GM23338 (cell line): Measurements from ENCODE around the gene AFAP1L1. TPM values are rescaled to one million over a fixed set of nuclear protein-coding genes. Genes with fewer than 3 reads are reported as not detected.

Experiments
- ATAC-seq: fragments of 200-7000 bp; cut with Tn5 transposase; 3 replicates; pipeline ENCODE4 v1.9.1; 2020
- DNase-seq: peaks from one replicate; pipeline ENCODE4 v3.0.0-alpha.2; 2015; ENCODE audit warnings: low spot score
- H2AFZ ChIP-seq: fragments of 200-600 bp; sonication (generic); 2 replicates; pipeline ENCODE4 v1.8.0; 2016; ENCODE audit warnings: antibody characterized with exemption, mild to moderate bottlenecking, moderate library complexity
- H3F3A ChIP-seq: fragments of 200-600 bp; sonication (generic); replicated peaks from 2 replicates; pipeline ENCODE4 v1.8.0; 2017; ENCODE audit warnings: antibody characterized with exemption, mixed run types, low read depth
- H3K27ac ChIP-seq: fragments of 200-600 bp; sonication (generic); 2 replicates; pipeline ENCODE4 v1.6.1; 2016; ENCODE audit warnings: low read depth
- H3K27me3 ChIP-seq: fragments of 200-600 bp; sonication (generic); 2 replicates; pipeline ENCODE4 v1.8.0; 2016; ENCODE audit warnings: mild to moderate bottlenecking, mixed run types, moderate library complexity; ENCODE audit not compliant: insufficient read depth
- H3K36me3 ChIP-seq: fragments of 200-600 bp; sonication (generic); 2 replicates; pipeline ENCODE4 v1.8.0; 2016; ENCODE audit warnings: mild to moderate bottlenecking; ENCODE audit not compliant: insufficient read depth
- H3K4me1 ChIP-seq: fragments of 200-600 bp; sonication (generic); 2 replicates; pipeline ENCODE4 v1.8.0; 2016; ENCODE audit warnings: mild to moderate bottlenecking, moderate library complexity; ENCODE audit not compliant: insufficient read depth
- H3K4me2 ChIP-seq: fragments of 200-600 bp; sonication (generic); 2 replicates; pipeline ENCODE4 v1.7.1; 2017; ENCODE audit warnings: mixed run types
- H3K4me3 ChIP-seq: fragments of 200-600 bp; sonication (generic); 2 replicates; pipeline ENCODE4 v1.6.1; 2016; ENCODE audit warnings: mixed run types
- H3K79me2 ChIP-seq: fragments of 200-600 bp; sonication (generic); replicated peaks from 2 replicates; pipeline ENCODE4 v1.8.0; 2017; ENCODE audit warnings: mild to moderate bottlenecking; ENCODE audit not compliant: insufficient read depth
- H3K9me2 ChIP-seq: fragments of 200-600 bp; sonication (generic); 2 replicates; pipeline ENCODE4 v1.8.0; 2017; ENCODE audit not compliant: insufficient read depth
- H4K20me1 ChIP-seq: fragments of 200-600 bp; sonication (generic); replicated peaks from 2 replicates; pipeline ENCODE4 v1.8.0; 2017; ENCODE audit warnings: mild to moderate bottlenecking; ENCODE audit not compliant: insufficient read depth
- H3K27ac Mint-ChIP-seq: 2 replicates; pipeline ENCODE4 v1.8.0; 2020; ENCODE audit warnings: inconsistent platforms, mild to moderate bottlenecking, moderate library complexity, mixed read lengths
- H3K27me3 Mint-ChIP-seq: 3 replicates; pipeline ENCODE4 v1.8.0; 2022; ENCODE audit warnings: low read depth, mild to moderate bottlenecking, moderate library complexity, mixed read lengths, inconsistent platforms; ENCODE audit not compliant: insufficient read depth, poor library complexity
- H3K36me3 Mint-ChIP-seq: 3 replicates; pipeline ENCODE4 v1.8.0; 2021; ENCODE audit warnings: low read depth, mild to moderate bottlenecking, inconsistent platforms, moderate library complexity, mixed read lengths
- H3K4me1 Mint-ChIP-seq: 3 replicates; pipeline ENCODE4 v1.8.0; 2020; ENCODE audit warnings: mild to moderate bottlenecking, inconsistent platforms, mixed read lengths
- H3K4me3 Mint-ChIP-seq: 3 replicates; pipeline ENCODE4 v1.8.0; 2021; ENCODE audit warnings: moderate library complexity, mild to moderate bottlenecking, inconsistent platforms, mixed read lengths
- H3K9me3 Mint-ChIP-seq: 3 replicates; pipeline ENCODE4 v1.8.0; 2020; ENCODE audit warnings: moderate library complexity, mild to moderate bottlenecking, inconsistent platforms, mixed read lengths
- EZH2phosphoT487 ChIP-seq: fragments of 200-600 bp; sonication (generic); IDR thresholded peaks from one replicate; pipeline ENCODE4 v1.8.1; 2018; ENCODE audit warnings: antibody characterized with exemption; ENCODE audit not compliant: unreplicated experiment
- JUNB ChIP-seq: IDR thresholded peaks from one replicate; pipeline ENCODE4 v1.6.1; 2016; ENCODE audit warnings: antibody characterized with exemption; ENCODE audit not compliant: unreplicated experiment
- ZNF114 ChIP-seq: fragments of 250-450 bp; sonication (Bioruptor Pico); IDR thresholded peaks from 2 replicates; pipeline ENCODE4 v1.5.0; 2020; ENCODE audit warnings: mild to moderate bottlenecking, moderate library complexity
- polyA plus RNA-seq: library from polyadenylated mRNA; unstranded; fragments of >200 nt; fragmentation: Nextera tagmentation; extraction: Ambion mirVana; gene quantifications from 2 replicates; pipeline ENCODE4 v1.2.1, GENCODE V29; 2016
- total RNA-seq: library from RNA; depleted of rRNA; stranded (reverse); fragments of >200 nt; shearing (Covaris generic); gene quantifications from 2 replicates; pipeline ENCODE4 v1.2.3, GENCODE V29; 2014
- TF ChIP-seq, protein P1 (sequence below): IDR thresholded peaks from one replicate; pipeline ENCODE4 v1.6.1; 2018; ENCODE audit warnings: antibody characterized with exemption; ENCODE audit not compliant: unreplicated experiment
- TF ChIP-seq, protein P2 (sequence below): fragments of 250-450 bp; sonication (Bioruptor Pico); IDR thresholded peaks from 2 replicates; pipeline ENCODE4 v1.5.0; 2020; ENCODE audit warnings: mild to moderate bottlenecking, moderate library complexity

The AFAP1L1 gene
- total and polyA plus RNA-seq, 2 experiments from 2014 or later, result 3.2 to 5.7 TPM

DNA sequence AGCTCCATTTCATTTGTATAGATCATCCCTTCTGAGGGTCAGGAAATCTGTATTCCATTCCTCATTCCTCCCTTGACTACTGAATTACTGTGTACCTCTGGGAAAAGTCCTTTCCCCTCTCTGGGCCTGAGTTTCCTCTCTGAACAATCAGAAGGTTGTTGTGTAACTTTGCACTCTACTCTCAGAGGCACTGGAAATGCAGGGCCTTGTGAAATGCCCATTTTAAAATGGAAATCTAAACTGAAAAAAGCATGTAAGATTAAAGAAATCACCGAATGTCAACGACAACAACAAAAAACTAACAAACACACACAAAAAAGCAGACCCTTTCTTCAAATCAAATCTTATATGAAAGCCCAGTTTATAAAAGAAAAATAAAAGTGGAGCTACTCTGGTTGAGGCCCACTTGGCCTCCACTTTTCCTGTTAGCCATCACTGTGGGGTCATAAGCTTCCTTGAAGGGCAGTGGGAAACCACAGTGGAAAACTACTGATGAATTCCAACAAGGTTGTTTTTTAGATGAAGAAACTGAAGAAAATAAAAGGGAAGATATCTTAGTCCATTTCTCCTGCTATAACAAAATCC lies 52.1 kb downstream of the AFAP1L1 start (continued):
- TF ChIP-seq, protein P1, sequence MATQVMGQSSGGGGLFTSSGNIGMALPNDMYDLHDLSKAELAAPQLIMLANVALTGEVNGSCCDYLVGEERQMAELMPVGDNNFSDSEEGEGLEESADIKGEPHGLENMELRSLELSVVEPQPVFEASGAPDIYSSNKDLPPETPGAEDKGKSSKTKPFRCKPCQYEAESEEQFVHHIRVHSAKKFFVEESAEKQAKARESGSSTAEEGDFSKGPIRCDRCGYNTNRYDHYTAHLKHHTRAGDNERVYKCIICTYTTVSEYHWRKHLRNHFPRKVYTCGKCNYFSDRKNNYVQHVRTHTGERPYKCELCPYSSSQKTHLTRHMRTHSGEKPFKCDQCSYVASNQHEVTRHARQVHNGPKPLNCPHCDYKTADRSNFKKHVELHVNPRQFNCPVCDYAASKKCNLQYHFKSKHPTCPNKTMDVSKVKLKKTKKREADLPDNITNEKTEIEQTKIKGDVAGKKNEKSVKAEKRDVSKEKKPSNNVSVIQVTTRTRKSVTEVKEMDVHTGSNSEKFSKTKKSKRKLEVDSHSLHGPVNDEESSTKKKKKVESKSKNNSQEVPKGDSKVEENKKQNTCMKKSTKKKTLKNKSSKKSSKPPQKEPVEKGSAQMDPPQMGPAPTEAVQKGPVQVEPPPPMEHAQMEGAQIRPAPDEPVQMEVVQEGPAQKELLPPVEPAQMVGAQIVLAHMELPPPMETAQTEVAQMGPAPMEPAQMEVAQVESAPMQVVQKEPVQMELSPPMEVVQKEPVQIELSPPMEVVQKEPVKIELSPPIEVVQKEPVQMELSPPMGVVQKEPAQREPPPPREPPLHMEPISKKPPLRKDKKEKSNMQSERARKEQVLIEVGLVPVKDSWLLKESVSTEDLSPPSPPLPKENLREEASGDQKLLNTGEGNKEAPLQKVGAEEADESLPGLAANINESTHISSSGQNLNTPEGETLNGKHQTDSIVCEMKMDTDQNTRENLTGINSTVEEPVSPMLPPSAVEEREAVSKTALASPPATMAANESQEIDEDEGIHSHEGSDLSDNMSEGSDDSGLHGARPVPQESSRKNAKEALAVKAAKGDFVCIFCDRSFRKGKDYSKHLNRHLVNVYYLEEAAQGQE, result no peak
- TF ChIP-seq JUNB (no peak), EZH2phosphoT487 (no peak), ZNF114 (CRISPR knock-in tag) (no peak)
- TF ChIP-seq, protein P2, sequence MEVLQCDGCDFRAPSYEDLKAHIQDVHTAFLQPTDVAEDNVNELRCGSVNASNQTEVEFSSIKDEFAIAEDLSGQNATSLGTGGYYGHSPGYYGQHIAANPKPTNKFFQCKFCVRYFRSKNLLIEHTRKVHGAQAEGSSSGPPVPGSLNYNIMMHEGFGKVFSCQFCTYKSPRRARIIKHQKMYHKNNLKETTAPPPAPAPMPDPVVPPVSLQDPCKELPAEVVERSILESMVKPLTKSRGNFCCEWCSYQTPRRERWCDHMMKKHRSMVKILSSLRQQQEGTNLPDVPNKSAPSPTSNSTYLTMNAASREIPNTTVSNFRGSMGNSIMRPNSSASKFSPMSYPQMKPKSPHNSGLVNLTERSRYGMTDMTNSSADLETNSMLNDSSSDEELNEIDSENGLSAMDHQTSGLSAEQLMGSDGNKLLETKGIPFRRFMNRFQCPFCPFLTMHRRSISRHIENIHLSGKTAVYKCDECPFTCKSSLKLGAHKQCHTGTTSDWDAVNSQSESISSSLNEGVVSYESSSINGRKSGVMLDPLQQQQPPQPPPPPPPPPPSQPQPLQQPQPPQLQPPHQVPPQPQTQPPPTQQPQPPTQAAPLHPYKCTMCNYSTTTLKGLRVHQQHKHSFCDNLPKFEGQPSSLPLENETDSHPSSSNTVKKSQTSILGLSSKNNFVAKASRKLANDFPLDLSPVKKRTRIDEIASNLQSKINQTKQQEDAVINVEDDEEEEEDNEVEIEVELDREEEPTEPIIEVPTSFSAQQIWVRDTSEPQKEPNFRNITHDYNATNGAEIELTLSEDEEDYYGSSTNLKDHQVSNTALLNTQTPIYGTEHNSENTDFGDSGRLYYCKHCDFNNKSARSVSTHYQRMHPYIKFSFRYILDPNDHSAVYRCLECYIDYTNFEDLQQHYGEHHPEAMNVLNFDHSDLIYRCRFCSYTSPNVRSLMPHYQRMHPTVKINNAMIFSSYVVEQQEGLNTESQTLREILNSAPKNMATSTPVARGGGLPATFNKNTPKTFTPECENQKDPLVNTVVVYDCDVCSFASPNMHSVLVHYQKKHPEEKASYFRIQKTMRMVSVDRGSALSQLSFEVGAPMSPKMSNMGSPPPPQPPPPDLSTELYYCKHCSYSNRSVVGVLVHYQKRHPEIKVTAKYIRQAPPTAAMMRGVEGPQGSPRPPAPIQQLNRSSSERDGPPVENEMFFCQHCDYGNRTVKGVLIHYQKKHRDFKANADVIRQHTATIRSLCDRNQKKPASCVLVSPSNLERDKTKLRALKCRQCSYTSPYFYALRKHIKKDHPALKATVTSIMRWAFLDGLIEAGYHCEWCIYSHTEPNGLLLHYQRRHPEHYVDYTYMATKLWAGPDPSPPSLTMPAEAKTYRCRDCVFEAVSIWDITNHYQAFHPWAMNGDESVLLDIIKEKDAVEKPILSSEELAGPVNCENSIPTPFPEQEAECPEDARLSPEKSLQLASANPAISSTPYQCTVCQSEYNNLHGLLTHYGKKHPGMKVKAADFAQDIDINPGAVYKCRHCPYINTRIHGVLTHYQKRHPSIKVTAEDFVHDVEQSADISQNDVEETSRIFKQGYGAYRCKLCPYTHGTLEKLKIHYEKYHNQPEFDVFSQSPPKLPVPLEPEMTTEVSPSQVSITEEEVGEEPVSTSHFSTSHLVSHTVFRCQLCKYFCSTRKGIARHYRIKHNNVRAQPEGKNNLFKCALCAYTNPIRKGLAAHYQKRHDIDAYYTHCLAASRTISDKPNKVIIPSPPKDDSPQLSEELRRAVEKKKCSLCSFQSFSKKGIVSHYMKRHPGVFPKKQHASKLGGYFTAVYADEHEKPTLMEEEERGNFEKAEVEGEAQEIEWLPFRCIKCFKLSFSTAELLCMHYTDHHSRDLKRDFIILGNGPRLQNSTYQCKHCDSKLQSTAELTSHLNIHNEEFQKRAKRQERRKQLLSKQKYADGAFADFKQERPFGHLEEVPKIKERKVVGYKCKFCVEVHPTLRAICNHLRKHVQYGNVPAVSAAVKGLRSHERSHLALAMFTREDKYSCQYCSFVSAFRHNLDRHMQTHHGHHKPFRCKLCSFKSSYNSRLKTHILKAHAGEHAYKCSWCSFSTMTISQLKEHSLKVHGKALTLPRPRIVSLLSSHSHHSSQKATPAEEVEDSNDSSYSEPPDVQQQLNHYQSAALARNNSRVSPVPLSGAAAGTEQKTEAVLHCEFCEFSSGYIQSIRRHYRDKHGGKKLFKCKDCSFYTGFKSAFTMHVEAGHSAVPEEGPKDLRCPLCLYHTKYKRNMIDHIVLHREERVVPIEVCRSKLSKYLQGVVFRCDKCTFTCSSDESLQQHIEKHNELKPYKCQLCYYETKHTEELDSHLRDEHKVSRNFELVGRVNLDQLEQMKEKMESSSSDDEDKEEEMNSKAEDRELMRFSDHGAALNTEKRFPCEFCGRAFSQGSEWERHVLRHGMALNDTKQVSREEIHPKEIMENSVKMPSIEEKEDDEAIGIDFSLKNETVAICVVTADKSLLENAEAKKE (CRISPR knock-in tag), result no peak

DNA sequence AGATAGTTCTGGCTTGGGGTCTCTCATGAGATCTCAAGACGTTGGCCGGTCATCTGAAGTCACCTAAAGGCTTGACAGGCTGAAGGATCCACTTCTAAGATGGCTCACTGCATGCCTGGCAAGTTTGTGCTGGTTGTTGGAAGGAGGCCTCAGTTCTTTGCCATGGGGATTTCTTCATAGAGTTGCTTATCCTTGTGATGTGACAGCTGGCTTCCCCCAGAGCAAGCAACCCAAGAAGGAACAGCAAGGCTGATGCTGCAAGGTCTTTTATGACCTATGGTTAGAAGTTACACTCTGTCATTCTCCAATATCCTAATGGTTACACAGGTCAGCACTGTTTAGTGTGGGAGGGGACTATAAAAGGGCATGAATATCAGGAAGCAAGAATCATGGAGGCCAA lies 53.0 kb downstream of the AFAP1L1 start:
- no peaks in the 10 kb centered on the region for H3K36me3 ChIP-seq
- no peaks in the 10 kb centered on the region for H3K27me3 ChIP-seq
- H3K4me3 ChIP-seq, result no peak overlapping the region
- Mint-ChIP-seq H3K27ac (peak overlapping the region; percentile 24; the same call in 1 of the 2 replicates), H3K36me3 (no peaks in the 10 kb centered on the region), H3K27me3 (no peaks in the 10 kb centered on the region), H3K4me3 (no peak overlapping the region), H3K9me3 (no peaks in the 10 kb centered on the region), H3K4me1 (peaks cover 8% of the 10 kb centered on the region)
- no peak overlapping the region for H3K27ac ChIP-seq
- no peaks in the 10 kb centered on the region for H3K79me2 ChIP-seq
- H2AFZ ChIP-seq, result no peak overlapping the region
- H4K20me1 ChIP-seq, result no peaks in the 10 kb centered on the region
- H3K4me1 ChIP-seq, result no peaks in the 10 kb centered on the region
- no peaks in the 10 kb centered on the region for H3F3A ChIP-seq
- H3K4me2 ChIP-seq, result no peak overlapping the region
- H3K9me2 ChIP-seq, result no peaks in the 10 kb centered on the region
- DNase-seq (no peak), ATAC-seq (no peak)
- TF ChIP-seq ZNF114 (CRISPR knock-in tag), result no peak
